ENCODE results near the gene TPPP3. TPM values are rescaled to one million over a fixed set of nuclear protein-coding genes. Genes with fewer than 3 reads are reported as not detected.

TPPP3 gene
- total RNA-seq, result 5.1 TPM

DNA sequence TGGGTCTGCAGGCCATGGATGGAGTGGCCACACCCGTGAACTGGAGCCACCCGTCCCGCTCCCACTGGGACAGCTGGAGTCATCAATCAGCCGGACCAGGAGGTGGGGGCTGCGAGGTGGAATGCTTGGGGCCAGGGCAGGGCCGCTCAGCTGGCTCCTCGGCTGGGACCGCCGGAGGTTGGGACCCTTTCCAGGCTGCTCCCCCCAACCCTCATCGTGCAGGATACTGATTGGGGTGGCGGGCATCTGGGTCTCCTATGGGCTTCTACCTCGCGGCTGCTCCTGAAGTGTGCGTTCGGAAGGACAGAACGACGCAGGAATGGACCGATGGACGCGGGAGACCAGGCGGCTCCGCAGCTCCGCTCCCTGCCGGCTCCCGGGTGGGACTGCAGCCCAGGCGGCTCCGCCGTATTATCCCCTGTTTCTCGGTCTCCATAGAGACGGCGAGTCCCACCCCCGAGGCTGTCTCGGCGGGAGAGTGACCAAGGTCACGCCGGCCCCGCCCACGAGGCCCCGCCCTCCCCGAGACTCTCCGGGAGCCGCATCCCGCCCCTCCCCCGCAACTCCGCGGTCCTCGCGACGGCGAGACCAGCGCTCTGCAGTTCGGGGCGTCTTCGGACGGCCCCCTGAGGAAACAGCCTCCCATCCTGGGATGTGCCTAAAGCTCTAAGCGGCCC lies at the start of gene TPPP3:
Gene TPPP3 (minus strand): TSS at position 388 of the 677 bp plus-strand sequence. CDS start 2,387 bp downstream, outside the sequence.
- DNase-seq (ENCODE audit: low read depth in 2 of 3, low spot score in 2 of 3), result peak in 2 of 3 donors; percentile 53 to 71

DNA sequence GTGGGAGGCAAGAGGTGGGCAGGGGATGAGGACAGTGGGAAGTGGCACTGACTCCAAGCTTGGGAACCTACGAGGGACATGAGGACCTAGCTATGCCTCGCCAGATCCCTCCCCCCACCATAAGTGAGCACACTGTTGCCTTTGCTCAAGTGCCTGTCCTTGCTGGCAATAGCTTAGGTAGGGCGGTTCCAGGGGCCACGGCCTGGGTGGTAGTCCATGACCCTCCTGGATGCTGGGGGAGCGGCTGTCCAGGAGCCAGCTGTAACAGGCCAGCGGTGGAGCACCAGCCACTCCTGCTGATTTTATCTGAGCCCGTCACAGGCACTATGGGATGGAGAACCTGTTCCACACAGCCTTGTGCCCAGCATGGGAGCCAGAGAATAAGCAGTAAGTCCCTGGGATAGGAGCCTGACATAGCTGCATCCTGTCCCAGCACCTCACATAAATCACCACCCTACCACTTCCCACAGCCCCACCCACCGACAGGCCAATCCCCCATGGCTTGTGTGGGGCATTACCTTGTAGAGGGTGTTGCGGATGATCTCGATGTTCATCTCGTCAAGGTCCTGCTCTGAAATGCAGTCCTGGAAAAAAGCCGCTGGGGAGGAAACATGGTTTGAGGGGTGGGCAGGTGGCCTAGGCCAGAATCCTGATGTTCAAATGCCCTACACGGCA lies 49.4 kb upstream of the TPPP3 start:
- no peak for DNase-seq (ENCODE audit: low read depth in 2 of 3, low spot score in 2 of 3)

DNA sequence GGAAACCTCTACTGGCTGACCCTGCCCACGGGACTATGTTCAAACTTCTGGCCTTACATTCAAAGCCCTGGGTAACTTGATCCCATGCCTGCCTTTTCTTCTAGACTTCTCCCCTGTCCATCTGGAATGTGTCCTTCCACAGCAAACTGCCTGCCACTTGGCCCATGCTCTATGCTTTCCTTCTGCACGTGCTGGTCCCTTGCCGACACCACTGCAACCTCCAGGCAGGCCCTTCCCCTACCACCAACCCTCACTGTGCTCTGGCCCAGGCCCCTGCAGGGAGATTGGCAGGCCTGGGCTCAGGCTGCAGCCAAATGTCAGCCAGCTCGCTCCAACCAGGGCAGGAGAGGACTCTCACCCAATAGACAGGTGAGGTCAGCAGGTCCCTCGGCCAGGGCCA lies 48.6 kb upstream of the TPPP3 start:
- DNase-seq (ENCODE audit: low read depth in 2 of 3, low spot score in 2 of 3), result no peak

- DNase-seq (ENCODE audit: low read depth in 2 of 3, low spot score in 2 of 3), result peak in 2 of 3 donors; percentile 48 to 61
Observed at GRCh38 chr16:67441271-67441753, 48.0 kb upstream of the TPPP3 start.

- no peak for DNase-seq (ENCODE audit: low read depth in 2 of 3, low spot score in 2 of 3)
Observed at GRCh38 chr16:67438824-67439393, 45.6 kb upstream of the TPPP3 start.

DNA sequence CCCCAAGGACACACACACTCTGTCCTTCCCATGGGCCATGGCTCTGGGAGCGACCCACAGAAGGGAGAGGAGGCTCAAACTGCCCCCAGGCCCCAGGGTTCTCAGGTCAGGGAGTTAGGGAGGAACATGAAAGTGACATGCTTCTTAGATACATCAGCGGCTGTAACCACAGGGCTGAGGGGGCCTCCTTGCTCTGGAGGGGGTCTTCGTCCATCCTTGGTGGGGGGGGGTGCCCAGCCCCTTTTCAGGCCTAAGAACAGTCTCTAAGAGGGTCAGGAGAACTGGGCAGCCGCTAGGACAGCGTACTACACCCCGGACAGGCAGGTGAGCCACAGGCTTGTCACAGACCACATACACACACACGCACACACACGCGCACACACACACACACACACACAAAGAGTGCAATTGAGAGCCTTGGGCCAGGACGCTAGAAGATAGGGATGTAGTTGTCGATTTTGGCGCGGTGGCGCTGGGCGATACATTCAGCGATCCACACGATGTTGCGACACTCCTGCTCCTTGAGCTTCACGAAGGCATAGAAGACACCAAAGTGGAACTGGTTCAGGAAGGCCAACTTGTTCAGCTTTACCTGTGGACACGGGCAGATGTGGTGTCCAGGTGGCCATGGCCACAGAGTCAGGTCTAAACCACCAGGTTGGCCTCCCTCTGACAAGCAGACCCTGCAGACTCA lies 44.9 kb upstream of the TPPP3 start:
- DNase-seq (ENCODE audit: low read depth in 2 of 3, low spot score in 2 of 3), result no peak

- no peak for DNase-seq (ENCODE audit: low read depth in 2 of 3, low spot score in 2 of 3)
Observed at GRCh38 chr16:67437513-67437912, 44.2 kb upstream of the TPPP3 start.

DNA sequence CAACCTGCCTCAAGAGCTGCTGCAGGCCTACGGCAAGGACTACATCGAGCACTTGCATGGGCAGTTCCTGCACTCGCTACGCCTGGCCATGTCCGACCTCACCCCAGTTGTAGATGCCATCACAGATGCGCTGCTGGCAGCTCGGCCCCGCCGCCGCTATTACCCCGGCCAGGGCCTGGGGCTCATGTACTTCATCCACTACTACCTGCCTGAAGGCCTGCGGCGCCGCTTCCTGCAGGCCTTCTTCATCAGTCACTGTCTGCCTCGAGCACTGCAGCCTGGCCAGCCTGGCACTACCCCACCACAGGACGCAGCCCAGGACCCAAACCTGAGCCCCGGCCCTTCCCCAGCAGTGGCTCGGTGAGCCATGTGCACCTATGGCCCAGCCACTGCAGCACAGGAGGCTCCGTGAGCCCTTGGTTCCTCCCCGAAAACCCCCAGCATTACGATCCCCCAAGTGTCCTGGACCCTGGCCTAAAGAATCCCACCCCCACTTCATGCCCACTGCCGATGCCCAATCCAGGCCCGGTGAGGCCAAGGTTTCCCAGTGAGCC lies 43.4 kb upstream of the TPPP3 start:
- no peak for DNase-seq (ENCODE audit: low read depth in 2 of 3, low spot score in 2 of 3)

DNA sequence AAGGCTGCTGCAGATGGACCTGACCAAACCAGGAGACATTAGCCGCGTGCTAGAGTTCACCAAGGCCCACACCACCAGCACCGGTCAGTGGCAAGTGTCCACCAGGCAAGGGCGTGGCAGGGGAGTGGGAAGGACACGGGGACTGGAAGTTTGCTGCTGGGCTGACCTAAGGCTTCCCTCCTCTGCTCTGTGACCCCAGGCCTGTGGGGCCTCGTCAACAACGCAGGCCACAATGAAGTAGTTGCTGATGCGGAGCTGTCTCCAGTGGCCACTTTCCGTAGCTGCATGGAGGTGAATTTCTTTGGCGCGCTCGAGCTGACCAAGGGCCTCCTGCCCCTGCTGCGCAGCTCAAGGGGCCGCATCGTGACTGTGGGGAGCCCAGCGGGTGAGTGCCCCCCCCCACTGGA lies 42.5 kb upstream of the TPPP3 start:
- DNase-seq (ENCODE audit: low read depth in 2 of 3, low spot score in 2 of 3), result no peak

- DNase-seq (ENCODE audit: low read depth in 2 of 3, low spot score in 2 of 3), result no peak
Observed at GRCh38 chr16:67433131-67433719, 39.9 kb upstream of the TPPP3 start.

- DNase-seq (ENCODE audit: low read depth in 2 of 3, low spot score in 2 of 3), result no peak
Observed at GRCh38 chr16:67432506-67432890, 39.2 kb upstream of the TPPP3 start.

DNA sequence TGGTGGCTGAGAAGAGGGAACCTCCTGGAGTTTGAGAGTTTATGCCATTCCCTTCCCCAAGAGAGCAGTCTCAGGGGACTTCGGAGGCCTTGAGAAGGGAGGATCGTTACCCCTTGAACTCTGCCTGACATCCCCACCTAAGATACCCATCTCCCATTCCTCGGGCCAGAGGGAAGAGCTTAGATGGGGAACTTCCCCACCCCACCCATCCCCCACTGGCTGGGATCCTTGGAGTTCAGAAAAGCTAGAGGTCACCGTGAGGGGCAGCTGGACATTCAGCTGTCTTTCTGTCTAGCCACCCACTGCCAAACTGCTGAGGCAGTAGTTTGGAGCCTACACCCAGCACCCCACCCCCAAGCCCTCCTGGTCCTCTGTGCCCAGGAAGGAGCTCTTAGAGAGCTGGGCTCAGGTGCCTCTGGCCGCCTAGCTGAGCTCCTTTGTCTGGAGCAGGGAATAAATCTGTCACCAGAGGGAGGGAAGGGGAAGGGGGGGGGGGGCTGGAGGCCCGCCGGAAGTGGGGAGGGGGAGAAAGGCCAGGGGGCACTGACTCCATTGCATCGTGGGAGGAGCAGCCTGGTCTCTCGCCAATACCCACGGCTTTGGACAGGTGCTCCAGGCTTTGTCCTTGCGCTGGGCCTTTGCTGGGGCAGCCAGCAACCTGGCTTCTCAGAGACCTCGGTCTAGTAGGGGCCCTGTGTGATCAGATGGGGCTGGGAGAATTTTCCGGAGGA lies 38.6 kb upstream of the TPPP3 start:
- DNase-seq (ENCODE audit: low read depth in 2 of 3, low spot score in 2 of 3), result no peak

DNA sequence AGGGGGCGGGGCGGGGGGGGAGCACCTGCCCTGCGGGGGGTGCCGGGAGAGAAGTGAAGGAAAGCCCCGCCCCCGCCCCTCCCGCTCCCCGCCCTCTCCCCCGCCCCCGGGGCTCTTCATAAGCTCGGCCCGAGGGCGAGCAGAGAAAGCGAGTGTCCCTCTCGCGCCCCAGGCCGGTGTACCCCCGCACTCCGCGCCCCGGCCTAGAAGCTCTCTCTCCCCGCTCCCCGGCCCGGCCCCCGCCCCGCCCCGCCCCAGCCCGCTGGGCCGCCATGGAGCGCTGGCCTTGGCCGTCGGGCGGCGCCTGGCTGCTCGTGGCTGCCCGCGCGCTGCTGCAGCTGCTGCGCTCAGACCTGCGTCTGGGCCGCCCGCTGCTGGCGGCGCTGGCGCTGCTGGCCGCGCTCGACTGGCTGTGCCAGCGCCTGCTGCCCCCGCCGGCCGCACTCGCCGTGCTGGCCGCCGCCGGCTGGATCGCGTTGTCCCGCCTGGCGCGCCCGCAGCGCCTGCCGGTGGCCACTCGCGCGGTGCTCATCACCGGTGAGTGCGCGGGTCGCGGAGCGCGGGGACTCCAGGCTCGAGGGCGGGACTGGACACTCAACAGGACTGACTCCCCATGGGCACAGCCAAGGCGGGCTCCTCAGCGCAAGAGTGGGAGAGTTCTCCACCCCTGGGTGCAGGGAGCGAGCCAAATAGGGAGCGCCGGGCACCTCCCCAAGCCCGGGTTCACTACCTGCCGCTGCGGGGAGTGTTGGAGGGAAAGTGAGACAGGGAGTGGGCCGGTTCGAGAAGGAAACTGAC lies 37.9 kb upstream of the TPPP3 start, which contains the start of gene HSD11B2:
Gene HSD11B2 (plus strand): TSS at position 145 of the 798 bp plus-strand sequence. CDS start 128 bp downstream, at position 273.
- peak in 2 of 3 donors; percentile 31 to 38 for DNase-seq (ENCODE audit: low read depth in 2 of 3, low spot score in 2 of 3)

DNA sequence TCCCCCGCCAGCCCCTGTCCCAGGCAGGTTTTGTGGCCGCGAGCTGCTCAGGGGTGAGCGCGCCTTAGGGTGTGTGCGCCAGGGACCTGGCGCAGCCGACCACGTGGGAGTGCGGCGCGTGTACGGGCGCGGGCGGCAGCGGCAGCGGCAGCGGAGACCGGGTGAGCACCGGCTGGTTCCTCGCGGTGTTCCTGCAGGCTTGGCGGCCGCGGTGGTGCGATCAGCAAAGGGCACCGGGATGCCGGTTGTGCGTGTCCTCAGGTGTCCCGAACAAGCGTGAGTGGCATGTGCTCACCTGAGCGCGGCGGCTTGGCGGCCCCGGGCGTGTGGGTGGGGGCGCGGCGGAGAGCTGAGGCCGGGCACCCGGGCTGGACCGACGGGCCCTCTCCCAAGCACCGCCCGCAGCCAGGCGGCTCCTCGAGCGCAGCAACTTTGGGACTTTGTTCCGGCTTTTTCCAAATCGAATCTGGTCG lies 37.2 kb upstream of the TPPP3 start:
- DNase-seq (ENCODE audit: low read depth in 2 of 3, low spot score in 2 of 3), result peak in 1 of 3 donors; percentile 14

- DNase-seq (ENCODE audit: low read depth in 2 of 3, low spot score in 2 of 3), result no peak
Observed at GRCh38 chr16:67429799-67430503, 36.7 kb upstream of the TPPP3 start.

GRCh38 chr16:67429053-67429798 lies 35.9 kb upstream of the TPPP3 start:
- no peak for DNase-seq (ENCODE audit: low read depth in 2 of 3, low spot score in 2 of 3)

GRCh38 chr16:67428146-67428731 lies 34.9 kb upstream of the TPPP3 start:
- DNase-seq (ENCODE audit: low read depth in 2 of 3, low spot score in 2 of 3), result peak in 2 of 3 donors; percentile 65 to 73

Data from hematopoietic multipotent progenitor cell (in vitro differentiated cells).